GM18909 (cell line): ENCODE data around the gene TRMT1L.
A peak's percentile ranks its signal among the peaks of the same experiment; 100 is the strongest.
"Not testable (repeated sequence)": the region's sequence is repeated elsewhere in the genome, so short reads cannot be mapped to it uniquely, and the experiment has no call there.

Experiments used
- ATAC-seq: cut with Tn5 transposase; IDR thresholded peaks from one replicate; pipeline ENCODE4 v1.9.1; 2021; ENCODE audit warnings: mild to moderate bottlenecking; ENCODE audit not compliant: unreplicated experiment, poor library complexity

TRMT1L gene, protein sequence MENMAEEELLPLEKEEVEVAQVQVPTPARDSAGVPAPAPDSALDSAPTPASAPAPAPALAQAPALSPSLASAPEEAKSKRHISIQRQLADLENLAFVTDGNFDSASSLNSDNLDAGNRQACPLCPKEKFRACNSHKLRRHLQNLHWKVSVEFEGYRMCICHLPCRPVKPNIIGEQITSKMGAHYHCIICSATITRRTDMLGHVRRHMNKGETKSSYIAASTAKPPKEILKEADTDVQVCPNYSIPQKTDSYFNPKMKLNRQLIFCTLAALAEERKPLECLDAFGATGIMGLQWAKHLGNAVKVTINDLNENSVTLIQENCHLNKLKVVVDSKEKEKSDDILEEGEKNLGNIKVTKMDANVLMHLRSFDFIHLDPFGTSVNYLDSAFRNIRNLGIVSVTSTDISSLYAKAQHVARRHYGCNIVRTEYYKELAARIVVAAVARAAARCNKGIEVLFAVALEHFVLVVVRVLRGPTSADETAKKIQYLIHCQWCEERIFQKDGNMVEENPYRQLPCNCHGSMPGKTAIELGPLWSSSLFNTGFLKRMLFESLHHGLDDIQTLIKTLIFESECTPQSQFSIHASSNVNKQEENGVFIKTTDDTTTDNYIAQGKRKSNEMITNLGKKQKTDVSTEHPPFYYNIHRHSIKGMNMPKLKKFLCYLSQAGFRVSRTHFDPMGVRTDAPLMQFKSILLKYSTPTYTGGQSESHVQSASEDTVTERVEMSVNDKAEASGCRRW

GRCh38 chr1:185156854-185157598 is at the start of gene TRMT1L, which contains the start of gene SWT1:
Gene TRMT1L (minus strand): TSS chr1:185156953. CDS start chr1:185156712, 241 bp downstream.
Gene SWT1 (plus strand): TSS chr1:185157167. CDS start chr1:185160842, 3,675 bp downstream.
- ATAC-seq = peak; percentile 94

- ATAC-seq = no peak
These were observed 44.1 kb upstream of the TRMT1L start for GRCh38 chr1:185200889-185201288.

DNA sequence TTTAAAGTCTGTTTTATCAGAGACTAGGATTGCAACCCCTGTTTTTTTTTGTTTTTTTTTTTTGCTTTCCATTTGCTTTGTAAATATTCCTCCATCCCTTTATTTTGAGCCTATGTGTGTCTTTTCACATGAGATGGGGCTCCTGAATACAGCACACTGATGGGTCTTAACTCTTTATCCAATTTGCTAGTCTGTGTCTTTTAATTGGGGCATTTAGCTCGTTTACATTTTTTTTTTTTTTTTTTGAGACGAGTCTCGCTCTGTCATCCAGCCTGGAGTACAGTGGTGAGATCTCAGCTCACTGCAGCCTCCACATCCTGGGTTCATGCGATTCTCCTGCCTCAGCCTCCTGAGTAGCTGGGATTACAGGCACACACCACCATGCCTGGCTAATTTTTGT is 42.0 kb upstream of the TRMT1L start:
- ATAC-seq = not testable (repeated sequence)

- no peak for ATAC-seq
These were observed 37.0 kb upstream of the TRMT1L start for GRCh38 chr1:185193756-185194155.

DNA sequence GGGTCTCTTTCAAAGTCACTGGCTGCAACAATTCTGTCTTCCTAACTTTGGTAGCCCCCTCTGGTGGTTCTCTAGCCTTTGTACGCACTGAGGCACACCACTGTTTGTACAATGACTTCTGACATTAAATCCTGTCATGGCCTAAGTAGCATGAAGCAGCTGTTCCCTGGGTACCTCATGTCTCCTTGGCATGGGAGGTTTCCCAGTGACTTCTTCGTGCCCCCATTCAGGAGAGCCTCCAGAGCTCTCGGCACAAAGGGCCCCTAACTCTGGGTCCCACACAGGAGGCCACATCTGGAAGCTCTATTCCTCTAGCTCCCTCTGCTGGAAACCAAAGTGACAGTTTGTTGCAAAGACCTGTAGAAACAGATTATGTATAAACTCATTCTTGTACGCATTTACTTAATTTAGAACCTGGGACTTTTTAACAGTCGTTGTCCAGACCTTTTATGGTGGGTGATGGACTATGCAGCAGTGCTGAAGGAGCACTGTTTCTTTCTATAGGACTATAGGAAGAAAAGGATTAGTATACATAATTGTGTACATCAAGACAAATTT is 13.6 kb upstream of the TRMT1L start:
- peak; percentile 92 for ATAC-seq

- no peak for ATAC-seq
These were observed 9.4 kb upstream of the TRMT1L start for GRCh38 chr1:185166106-185166505.

DNA sequence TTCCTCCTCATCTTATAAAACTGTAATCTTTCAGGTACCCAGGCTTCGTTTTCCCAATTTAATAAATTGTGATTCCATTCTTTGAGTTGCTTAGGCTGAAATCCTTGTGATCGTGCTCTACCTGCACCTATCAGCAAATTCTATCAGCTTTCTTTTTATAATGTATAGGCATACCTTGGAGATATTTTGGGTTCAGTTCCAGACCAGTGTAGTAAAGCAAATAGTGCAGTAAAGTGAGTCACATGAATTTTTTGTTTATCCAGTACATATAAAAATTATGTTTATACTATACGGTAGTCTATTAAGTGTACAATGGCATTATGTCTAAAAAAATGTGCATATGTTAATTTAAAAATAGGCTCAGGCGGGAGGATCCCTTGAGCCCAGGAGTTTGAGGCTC is 5.7 kb upstream of the TRMT1L start:
- no peak for ATAC-seq

- ATAC-seq = no peak
These were observed 3.2 kb upstream of the TRMT1L start for GRCh38 chr1:185159966-185160365.

DNA sequence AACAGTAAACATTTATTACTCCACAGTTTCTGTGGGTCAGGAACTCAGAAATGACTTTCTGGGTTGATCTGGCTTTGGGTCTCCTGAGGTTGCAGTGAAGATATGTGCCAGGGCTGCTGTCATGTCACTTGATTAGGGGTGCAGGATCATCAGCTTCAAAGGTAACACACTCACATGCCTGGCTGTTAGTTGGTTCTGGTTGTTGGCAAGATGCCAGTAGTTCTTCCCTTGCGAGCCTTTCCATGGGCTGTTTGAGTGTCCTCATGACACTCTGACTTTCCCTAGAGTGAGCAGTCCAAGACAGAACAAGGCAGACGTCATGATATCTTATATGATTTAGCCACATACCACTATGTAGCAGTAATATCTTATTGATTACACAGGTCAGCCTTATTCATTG is 2.0 kb upstream of the TRMT1L start:
- no peak for ATAC-seq

GRCh38 chr1:185157599-185158412 is 1.1 kb upstream of the TRMT1L start:
- no peak for ATAC-seq

DNA sequence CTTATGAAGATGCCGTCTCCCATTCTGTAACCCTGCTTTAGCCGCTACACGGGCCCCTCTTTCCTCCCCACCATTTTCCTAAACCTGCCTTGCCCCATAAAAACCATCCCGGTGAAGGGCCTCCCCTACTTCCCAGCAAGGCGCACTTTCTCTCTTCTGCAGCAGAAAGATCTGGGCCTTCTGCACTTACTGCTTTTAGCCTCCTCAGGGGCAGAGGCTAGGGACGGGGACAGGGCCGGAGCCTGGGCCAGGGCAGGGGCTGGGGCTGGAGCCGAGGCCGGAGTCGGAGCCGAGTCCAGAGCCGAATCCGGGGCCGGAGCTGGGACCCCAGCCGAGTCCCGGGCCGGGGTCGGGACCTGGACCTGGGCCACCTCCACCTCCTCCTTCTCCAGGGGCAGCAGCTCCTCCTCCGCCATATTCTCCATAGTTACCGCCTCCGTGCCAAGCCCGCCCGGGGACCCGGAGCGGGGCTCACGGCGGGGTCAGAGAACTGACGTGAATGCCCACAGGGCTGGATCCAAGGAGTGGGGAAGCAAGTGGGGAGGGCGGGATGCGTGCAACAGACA is 382 bp downstream of the TRMT1L start:
- ATAC-seq = peak; percentile 30

- no peak for ATAC-seq
These were observed 1.0 kb downstream of the TRMT1L start for GRCh38 chr1:185155600-185156287.

DNA sequence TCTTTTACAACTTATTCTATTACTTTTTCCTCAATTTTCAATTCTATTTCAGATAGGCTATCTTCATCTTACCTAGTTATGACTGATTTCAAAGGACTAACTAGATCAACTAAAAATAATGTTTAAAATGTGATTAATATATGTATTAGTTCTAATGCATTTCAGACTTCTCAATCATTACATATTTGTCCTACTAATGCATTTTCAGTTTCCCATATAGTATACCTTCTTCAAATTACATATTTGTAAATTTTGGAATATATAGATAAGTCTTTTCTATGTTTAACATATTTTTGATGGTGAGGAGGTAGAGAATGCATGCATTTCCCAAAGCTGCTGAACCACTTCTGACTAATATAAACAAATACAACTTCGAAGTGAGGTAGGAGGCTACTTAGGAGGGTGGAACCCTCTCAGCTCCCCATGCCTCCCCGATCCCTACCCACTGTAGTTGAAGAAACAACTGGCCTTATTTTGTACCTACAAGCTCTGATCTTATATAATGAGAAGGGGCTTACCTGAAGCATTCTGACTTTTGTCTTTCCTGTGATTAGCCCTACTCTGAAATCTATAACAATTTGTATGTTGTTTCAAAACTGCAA is 1.7 kb downstream of the TRMT1L start:
- ATAC-seq = no peak

GRCh38 chr1:185152187-185152767 is 4.5 kb downstream of the TRMT1L start:
- ATAC-seq = no peak

GRCh38 chr1:185151215-185151614 is 5.5 kb downstream of the TRMT1L start:
- ATAC-seq = no peak

- ATAC-seq = no peak
These were observed 12.5 kb downstream of the TRMT1L start for GRCh38 chr1:185144233-185144632.

DNA sequence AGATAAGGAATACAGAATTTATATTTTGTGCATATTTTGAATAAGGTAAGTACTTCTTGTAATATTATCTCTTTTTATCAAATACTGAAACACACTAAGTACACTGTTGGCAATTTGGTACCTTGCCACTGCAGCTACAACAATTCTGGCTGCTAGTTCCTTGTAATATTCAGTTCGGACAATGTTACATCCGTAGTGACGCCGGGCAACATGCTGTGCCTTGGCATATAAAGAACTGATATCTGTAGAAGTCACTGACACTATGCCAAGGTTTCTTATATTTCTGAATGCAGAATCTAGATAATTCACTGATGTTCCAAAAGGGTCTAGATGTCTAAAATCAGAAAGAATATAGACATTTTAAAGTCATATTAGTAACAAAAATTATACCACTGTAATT is 17.5 kb downstream of the TRMT1L start:
- no peak for ATAC-seq
